DMS79 (cell line): Measurements from ENCODE around the gene MKNK2.

ENCODE experiments used
- DNase-seq: peaks from one replicate; lab custom pipeline; 2025; lab: John Stamatoyannopoulos, UW

The MKNK2 gene

DNA sequence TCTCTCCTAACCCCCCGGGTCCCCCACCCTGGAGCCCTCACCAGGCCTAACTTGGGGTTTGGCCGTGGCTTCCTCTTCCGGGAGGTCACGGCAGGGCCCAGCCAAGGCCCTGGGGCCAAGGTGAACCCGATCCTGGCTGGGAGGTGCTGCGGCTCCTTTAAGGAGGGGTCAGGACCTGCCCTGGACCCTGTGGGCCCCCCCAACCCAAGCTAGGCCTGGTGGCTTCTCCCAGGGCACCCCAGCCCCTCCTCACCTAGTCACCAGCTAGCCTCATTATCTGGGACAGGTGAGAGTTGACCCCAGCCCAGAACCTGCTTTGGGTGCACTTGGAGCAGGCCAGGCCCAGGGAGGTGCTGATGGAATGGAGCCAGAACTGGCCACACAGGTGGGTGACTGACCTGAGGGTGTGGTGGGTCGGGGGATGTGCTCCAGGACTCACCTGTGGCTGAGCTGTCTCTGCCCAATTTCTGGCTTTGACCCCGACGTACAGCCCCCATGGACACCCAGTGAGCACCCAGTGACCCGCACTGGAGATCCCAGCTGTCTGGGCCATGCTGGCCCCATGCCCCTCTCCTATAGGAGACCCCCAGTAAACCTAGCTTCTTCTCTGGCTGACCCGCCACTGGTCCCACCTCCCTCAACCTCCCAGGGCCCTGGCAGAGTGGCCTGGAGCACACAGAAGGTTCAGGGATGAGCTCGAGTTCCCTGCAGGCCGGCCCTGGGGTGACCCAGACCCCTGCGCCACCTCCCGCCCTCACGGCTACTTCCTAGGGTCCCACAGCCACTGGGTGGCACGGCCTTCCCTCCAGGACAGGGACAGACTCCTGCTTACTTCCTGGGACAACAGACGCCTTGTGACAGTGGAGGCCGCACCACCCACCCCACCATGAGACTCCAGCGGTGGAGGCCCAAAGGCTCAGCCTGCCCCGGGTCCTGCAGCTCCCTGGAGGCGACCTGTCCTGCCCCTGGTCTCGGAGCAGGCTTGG lies 6.7 kb upstream of the MKNK2 start:
- no peak for DNase-seq

DNA sequence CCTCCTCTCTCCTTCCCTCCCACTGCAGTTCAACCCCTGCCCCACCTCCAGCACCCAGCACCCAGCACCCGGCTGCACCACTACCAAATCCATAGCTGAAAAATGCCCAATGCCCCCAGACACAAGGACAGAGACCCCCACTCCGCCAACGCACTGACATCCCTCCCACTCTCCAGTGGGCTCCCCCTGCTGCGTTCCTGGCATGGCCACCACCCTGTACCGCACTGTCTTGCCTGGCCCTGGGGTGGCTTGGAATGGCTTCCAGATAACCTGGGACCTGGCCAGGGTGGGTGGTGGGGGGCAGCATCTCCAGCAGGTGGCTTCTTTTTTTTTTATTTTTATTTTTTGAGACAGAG lies 5.8 kb upstream of the MKNK2 start:
- no peak for DNase-seq

DNA sequence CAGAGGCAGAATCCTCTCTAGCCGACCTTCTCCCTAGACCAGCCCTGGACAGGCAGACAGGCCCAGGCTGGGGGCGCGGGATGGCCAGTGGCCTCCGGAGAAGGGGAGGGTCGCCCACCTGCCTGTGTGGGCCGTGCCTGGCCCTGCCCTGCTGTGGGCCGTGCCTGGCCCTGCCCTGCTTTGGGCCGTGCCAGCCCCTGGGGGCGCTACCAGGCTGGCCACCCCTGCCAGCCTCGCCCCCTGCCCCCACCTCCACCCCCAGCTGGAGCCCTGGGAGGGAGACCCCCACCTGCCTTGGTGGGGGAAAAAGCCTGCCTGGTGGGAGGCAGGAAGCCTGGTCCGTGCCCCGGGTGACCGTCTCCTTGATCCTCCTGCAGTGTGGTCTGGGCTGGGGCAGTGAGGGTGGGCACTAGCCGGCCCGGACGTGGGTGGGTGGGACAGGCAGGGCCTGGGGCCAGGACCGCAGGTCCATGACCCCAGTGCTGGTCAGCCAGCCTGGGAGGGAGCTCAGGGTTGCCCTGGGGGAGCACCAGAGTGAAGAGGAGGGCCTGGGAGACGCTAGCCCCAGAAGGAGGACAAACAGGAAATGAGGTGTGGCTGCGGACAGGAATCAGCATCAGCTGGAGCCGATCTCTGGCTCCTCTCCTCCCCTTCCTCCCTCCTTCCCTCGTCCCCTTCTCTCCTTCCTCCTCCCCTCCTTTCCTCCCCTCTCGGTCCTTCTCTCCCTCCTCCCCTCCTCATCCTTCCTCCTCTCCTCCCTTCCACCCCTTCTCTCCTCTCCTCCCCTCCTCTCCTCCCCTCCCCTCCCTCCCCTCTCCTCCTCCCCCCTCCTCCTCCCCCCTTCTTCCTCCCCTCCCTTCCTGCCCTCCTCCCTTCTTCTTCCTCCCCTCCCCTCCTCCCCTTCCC lies 5.1 kb upstream of the MKNK2 start:
- DNase-seq, result no peak

DNA sequence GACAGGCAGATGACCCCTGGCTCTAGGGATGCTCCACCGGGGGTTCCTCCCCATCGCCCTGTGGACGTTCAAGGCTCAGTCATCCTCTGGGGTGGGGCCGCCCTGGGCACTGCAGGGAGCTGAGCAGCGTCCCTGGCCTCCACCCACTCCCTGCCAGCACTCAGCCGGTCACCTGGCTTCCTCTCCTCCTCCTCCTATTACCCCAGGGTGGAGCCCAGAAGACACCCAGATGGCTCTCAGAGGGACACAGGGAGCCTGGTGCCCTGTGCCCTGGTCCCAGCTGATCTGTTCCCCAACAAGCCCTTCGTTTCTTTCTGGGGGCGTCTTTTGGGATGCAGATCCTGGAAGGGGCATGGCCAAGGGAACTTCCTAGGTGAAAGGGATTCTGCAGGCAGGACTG lies 3.7 kb upstream of the MKNK2 start:
- no peak for DNase-seq

DNA sequence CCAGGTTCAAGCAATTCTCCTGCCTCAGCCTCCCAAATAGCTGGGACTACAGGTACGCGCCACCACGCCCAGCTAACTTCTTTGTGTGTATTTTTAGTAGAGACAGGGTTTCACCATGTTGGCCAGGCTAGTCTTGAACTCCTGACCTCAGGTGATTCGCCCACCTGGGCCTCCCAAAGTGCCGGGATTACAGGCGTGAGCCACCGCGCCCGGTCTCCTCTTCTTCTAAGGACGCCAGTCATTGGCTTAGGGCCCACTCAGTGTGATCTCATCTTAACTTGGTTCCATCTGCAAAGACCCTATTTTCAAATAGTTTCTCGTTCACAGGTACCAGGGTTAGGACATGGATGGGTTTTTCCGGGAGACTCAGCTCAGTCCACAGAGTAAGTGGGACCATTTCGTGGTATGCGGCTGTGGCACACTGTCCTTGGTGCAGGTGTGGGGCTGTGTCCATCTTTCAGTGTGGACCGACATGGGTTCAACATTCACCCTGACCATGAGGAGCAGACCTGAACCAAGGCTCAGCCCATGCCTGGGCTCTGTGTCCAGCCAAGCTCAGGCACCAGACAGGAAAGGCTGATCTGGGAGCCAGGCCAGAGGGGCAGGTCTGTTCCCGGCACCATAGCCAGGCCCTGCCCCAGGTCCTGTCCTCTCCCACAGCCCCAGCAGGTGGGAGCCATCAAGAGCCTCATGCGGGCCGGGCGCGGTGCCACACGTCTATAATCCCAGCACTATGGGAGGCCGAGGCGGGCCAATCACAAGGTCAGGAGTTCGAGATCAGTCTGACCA lies 2.8 kb upstream of the MKNK2 start:
- no peak for DNase-seq

DNA sequence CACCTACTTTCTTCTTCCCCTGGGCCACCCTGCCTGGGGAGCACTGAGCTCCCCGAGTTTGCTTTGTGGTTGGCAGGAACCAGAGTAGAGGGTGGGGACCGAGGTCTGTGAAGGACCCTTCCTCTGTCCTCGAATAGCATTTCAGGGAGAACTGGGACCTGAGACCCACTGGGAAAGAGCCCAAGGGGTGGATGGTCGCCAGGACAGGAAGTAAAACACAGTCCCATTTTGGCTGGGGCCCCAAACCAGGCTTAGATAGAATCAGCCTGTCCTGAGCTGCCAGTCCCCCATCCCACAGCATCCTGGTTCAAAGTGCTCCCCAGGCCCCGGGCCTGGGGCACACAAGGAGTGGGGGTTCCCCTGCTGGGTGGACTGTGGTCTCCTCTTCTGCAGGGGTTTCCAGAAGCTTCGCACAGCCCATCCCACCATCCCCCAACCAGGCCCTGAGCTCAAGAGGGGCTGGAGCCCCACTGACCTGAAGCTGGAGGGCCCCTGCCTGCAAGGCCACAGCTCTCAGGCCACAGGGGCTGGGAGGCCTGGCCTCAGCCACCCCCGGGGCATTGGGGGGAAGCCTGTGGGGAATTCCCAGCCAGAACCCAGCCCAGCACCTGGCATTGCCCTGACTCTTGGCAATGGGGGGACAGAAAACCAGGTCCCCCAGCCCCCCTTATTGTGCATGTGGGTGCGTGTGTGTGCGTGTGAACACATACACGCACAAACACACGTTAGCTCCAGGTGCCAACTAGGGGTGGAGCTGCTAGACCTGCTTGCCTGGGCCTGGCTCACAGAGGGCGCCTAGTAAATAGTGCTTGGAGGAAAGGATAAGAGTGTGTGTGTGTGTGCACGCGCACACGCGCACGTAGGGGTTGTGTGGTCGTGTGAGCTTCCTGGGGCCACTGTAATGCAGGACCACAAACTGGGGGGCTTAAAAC lies 995 bp upstream of the MKNK2 start:
- no peak for DNase-seq

DNA sequence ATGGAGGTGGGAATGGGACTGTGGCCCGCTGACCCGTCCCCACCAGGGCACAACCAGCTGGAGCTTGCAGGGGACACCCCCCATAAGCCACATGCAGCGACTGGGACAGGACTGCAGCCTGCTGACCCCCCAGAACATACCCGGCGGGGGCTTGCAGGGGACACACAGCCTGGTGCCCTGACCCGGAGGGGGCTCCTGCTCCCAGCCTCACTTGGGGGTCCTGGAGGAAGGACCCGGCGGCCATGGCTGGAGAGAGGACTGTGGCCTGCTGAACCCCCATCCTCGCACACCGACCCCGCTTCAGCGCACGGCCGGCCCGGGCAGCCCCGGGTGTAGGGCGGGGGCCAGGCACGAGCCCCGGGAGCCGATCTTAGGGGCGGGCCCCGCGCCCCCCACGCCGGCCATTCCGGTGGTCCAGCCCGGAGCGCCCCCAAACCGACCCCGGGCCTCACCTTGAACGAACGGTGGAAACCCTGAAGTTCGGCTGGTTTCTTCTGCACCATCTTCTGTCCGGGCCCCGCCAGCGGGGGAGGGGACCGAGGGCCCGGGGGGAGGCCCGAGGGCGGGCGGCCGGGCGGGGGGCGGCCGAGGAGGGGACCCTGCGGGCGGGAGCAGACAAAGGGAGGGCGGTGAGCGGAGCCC lies 574 bp downstream of the MKNK2 start:
- no peak for DNase-seq

DNA sequence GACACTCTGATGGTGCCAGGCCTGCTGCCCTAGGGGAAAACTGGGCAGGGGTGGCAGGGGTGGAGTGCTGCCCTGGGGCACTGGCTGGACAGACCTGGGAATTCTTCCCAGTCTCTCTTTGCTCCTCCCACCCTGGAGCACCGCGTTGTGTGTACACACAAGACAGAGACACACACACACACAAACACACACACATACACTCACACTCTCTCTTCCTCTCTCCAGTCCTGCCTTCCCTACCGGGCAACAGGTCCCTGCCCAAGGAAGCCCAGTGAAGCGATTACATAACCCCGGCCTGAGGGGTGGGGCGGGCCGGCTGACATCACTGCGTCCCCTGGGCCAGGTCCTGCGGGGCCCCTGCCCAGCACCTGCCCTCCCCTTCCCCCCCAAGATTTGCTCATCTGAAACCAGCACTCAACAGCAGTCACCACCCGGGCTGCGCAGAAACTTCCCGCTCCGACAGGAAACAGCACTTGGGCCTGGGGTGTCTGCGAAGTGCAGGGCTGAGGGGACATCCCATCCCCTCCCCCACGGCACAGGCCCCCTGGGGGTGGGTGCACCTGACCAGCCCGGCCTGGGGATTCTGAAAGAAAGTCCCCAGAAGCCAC lies 1.2 kb downstream of the MKNK2 start:
- DNase-seq, result peak; percentile 18

DNA sequence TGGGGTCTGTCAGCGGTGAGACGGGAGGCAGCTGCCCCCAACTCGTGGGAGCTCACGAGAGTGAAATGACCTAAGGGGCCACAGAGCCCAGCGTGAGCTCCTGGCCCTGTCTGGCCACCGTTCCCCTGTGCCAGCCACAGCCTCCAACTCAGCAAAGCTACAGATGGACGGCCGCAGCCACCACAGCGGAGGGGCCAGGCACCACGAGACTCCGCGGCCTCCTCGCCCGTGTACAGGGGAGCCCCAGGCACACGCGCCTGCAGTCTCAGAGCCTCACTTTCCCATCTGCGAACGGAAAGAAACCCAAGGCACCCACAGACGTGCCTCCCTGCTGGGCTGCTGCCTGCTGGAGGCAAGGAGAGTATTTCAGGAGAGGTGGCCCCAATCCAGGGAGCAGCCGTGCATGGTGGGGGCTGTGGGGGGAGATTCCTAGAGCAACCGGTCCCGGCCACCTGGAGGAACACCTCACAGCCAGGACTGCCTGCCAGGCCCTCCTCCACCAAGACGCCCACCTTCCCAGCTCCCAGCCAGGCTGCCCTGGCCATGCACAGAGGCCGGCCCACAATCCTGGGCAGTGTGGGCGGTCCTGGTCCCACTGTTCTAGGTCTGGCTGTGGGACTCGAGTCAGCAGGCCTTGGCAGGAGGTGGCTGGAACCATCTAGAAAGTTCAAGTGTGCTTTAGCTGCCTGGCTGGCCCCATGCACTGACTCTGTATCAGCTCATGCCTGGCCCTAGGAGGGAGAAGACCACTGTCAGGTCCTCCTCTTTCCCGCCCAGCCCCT lies 1.9 kb downstream of the MKNK2 start:
- no peak for DNase-seq

DNA sequence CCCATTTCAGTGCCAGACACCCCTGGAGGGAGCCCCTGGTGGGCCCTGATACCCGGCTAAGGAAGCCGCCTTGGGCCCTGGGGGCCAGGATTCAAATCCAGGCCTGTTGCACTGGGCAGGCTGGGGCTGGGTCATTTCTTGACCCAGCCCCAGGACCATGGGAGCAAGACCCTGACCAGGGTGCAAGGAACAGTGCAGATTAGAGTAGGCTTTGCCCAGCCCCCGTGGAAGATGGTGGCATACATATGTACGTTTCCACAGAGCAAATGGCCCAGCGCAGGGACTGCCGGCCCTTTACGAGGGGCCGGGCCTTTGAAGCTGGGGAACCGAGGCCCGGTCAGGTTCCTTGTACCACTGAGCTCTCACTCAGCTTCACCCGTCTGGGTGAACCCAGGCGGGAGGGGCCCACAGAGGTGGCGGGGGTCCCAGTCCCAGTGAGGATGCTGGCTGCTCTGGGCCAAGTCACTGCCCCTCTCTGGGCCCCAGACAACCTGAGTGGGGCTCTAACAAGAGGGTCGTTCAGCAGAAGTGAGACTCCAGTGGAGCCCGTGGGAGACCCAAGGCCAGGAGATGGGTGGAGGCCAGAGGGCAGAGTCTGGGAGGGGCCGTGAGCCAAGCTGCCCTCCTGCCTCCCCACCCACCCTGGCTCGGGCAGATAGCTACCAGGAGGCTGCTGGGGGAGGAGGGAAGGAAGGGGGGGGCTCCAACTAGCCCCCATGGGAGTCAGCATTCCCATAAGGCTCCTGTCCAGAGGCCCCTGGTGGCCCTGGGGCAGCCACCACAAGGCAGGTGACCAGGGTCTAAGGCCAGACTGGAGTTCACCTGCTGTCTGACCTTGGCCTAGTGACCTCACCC lies 2.7 kb downstream of the MKNK2 start:
- no peak for DNase-seq

DNA sequence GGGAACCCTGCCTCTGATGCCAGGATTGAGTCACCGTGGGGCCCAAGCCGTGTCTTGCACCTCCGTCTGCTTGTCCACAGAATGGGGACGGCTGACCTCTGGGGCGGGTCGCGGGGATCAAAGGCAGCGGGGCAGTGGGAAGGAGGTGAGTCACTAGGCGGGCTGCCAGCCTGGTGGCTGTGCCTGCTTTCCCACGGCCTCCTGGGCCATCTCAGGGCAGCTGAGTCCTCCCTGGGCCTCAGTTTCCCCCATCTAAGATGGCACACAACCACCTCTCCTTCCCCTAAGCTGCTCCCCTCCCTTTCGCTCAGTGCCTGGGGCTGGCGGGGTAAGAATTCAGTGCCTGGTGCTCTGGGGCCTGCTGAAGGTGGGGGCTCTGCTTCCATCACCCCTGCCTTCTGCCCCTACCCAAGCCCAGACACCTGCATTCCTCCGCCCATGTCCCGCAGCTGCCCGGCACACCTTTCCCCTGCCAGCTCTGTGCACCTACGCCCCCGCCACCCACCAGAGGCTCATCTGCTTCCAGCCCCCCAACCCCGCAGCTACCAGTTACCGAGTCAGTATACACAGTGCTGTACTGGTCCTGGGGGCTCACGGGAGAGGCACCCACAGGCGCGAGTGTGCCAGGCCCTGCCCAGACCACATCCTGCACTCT lies 3.5 kb downstream of the MKNK2 start:
- DNase-seq, result no peak

DNA sequence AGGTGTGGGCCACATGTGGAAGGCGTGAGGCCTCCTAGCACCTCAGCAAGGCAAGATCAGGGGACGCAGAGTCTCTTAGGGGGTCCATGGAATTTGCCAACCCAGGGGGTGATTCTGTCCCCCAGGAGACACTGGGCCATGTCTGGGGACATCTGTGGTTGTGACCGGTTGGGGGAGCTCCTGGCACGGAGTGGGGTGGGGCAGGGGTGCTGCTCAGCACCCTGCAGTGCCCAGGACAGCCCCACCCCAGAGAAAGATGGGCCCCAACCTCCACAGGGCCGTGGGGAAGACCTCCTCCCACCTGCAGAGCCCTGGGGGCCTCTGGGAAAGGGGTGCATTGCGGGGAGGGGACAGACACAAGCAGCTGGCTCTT lies 4.0 kb downstream of the MKNK2 start:
- no peak for DNase-seq

DNA sequence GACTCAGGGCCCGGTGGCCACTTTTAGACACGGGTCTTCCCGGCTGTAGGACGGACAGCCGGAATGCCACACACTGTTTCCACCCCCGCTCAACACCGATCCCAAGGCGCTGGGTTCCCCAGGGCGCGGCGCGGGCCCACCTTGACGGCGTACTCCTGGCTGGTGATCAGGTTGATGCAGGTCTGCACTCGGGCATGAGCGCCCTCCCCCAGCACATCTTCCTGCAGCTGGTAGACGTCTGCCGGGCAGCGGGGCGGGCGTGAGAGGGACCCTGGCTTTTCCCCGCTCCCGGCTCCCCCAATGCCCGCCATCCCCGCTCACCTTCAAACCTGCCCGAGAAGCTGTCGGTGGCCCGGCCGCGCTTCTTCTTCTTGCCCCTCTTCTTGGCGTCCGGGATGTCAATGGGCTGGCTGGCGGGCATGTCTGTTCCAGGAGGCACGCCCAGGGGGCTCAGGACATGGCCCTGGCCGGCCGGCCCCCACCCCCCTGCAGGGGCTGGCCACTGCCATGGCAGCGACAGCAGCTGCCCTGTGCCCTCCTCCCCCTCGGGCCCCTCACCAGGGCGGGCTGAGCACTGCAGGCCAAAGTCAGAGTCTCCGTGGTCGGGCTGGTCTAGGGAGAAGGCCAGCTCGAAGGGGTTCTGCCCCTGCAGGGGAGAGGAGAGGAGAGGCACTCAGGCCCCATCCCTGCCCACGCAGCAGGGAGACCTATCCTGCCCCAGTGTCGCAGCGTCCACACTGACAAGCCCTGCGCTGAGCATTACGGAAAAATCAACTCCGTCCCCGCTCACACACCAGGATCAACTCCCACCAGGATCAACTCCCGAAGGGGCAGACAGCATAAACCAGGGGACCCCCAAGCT lies 4.8 kb downstream of the MKNK2 start:
- no peak for DNase-seq

DNA sequence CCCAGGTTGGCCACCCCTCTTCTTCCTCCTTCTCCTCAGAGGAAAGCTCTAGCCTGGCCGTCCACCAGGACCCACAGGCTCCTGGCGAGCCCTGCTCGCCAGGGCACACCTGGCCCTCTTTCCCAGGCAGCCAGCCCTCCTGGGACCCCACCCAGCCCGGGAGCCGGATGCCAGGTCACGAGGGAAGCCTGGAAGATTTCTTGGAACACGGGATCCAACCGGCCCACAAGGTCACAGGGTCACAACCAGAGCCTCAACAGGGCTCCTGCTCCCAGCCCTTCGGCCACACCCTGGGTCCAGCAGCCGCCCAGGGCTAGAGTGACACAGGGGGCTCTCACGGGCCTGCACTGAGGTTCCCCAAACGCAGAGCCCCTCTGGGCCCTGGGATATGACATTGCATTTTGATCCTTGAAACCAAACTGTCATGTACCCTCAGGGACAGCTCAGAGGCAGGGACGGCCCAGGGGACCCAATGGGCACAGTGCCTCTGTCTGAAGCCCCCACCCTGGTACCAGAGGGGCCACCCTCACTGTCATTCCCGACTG lies 5.5 kb downstream of the MKNK2 start:
- no peak for DNase-seq

DNA sequence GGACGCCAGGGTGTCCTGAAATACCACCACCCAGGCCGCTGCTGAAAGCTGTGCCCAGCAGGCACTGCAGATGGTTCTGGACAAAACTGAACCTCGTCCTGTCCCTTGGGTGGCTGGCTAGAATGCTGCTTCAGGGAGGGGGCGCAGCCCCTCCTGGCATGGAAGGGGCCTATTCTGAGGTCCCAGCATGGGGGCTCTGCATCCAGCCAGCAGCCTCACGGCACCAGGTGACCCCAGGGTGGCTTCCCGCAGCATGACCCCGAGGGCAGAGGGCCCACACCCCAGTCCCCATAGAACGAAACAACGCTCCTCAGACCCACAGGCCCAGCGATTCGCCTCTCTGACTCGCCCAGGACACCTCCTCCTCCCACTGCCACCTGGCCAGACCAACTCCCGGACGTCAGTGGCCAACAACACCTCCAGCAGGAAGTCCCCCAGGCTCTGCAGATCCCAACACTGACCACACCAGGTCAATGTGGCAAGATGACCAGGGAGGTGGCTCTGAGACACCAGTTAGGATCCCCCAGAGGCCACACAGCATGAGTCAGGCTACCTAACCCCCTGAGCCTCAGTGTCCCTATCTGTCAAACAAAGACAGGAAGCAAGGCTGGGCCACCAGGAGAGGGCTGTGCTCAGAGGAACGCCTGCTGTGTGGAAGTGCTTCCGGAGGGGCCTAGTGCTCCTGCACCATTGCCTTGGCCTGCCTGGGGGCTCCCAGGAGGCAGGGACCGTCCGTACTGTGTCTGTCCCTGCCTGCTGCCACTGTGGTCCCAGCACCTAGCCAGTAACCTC lies 6.1 kb downstream of the MKNK2 start:
- DNase-seq, result no peak
